RPMI8226 (cell line): ENCODE data around the gene RAX2.
A peak's percentile ranks its signal among the peaks of the same experiment; 100 is the strongest.

Experiments used
- DNase-seq: peaks from one replicate; pipeline ENCODE4 v3.0.0-alpha.2; 2015

The RAX2 gene

DNA sequence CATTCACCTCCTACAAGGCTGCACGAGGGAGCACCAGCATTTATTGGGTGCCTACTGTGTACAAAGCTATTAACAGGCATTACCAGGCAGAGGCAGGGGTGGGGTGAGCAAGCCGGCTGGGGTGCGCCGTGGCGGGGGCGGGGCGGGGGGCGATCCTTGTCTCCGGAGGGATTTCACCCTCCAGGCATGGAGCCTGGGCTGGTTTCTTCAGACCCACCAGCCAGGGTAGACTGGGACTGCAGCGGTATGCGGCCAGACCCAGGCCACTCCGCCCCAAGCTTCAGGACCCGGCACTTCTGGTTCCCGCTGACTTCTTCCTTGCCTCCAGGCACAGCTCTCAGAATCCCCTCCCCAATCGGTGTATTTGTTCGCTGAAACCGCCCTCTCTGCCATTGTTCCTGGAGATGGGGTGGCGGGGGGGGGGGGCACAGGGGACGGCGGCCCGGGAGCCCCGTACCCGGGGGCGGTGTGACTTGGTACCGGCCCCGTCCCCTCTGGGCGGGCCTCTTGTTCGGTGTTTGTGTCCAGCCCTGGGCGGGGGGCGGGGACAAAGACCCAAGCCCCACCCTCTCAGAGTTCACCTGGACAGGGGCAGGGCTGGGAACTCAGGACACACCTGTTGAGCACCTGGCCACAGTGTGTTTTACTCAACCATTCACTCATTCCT lies 49.5 kb downstream of the RAX2 start:
- no peak for DNase-seq

DNA sequence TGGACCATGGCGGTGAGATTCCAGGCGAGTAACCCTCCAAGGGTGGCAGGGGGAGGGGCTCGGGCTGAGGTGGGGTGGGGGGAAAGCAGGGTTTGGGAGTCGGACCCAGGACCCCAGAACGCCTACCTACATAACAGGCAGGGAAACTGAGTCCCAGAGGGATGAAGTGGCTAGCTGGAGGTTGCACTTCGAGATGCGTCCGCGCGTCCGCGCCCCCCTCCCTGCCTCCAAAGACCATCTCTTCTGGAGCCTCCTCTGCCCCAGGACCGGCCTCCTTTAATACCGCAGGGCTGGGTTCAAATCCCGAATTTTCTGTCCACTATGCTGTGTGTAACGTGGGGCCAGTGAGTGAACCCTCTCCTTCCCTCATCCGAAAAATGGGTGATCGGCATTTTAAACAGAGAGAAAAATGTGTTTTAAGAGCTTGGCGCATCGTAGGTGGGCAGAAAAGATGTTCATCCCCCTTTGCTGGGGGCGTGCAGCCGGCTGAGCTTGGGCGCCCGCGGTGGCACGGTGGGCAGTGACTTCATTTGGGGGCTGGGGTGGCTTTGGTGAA lies 50.1 kb downstream of the RAX2 start:
- DNase-seq = no peak

DNA sequence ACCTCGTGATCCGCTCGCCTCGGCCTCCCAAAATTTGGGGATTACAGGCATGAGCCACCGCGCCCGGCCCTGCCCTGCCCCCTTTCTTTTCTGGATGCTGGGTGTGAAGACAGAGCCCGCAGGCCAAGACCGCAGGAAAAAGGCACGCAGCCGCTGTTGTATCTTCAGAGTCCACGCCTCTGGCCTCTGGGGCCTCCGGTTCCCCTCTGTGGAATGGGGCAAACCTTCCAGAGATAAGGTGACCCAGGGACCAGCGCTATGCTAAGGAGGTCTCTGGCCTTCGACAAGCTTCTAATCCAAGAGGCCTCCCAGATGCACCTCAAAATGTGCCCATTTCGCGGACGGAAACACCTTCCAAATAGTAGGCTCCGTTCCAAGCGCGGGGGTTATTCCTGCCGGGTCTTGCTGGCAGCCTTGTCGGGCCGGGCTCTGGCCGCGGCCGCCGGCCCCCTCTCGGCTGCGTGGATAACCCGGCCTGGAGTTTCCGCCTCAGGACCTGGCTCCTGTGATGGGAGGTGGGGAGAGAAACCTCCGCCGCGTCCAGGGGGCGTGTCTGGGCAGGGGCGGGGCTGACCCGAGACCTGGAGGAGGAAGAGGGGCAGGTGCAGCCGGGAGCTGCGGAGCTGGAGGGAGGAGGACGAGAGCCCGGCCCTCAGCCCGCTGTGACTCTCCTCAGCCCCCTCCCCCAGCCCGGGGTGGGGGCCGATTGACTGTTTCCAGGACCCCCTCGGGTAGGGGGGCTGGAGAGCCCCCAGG lies 50.7 kb downstream of the RAX2 start:
- DNase-seq = peak; percentile 98

DNA sequence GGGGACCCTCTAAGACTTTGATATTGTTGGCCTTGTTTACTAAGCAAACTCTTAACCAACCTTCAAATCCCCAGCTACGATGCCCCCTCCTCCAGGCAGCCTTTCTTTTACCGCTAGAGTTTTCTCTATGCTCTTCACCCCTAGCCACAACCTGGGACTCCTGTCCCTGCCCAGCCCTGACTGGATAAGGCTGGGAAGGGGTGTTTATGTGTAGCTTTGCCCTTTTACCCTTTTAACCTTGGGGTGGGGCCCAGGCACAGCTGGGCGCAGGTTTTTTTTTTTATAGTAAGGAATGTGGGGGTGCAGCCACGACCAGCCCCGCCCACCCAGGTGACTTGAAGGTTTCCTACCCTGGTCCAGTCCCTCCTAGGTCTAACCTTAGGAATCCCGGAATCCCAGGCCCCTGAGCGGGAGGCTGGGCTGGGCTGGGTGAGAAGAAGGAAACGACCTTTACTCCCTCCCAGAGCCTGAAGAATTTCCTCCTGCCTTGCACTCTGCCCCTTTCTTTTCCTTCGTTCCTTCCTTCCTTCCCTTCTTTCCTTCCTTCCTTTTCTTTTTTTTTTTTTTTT lies 51.6 kb downstream of the RAX2 start:
- peak; percentile 37 for DNase-seq

DNA sequence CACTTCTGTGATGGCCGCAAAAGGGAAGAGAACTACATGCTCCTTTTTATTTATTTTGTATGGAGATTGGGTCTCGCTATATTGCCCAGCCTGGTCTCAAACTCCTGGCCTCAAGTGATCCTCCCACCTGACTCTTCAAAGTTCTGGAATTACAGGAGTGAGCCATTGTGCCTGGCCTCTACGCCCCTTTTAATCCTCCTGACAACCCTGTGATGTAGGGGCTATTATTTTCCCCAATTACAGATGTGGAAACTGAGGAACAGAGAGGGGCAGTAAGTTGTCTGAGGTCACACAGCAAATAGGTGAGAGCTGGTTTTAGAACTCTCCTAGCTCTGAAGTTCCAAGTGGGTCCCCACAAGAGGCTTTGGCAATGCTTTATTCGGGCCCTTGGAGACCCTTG lies 52.2 kb downstream of the RAX2 start:
- DNase-seq = no peak
